ENCODE results near the gene GPR183. TPM values are rescaled to one million over a fixed set of nuclear protein-coding genes. Genes with fewer than 3 reads are reported as not detected.
A peak's percentile ranks its signal among the peaks of the same experiment; 100 is the strongest.

Gene GPR183
- total RNA-seq, 1 donor: 0.36 TPM

DNA sequence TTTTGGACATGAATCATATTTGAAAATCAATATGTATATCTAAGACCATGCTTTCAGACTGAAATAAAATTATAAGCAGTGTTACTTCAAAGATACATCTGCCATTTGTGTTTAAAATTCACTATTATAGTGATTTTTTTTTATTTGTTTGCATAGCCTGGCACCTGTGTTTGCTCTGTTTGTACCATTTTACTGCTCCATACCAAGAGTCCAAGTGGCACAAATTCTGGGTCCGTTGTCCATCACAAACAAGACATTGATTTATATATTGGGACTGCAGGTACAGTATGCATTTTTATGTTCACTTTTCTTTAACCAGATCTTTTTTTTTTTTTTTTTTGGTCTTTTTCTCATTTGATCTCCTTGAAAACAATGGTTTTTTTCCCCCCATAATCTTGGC, 6.7 kb upstream of the GPR183 start:
- Histone ChIP-seq H3K4me2 (ENCODE audit: insufficient read depth, low read length) (no peak overlapping the region), H3K4me1 (ENCODE audit: insufficient read depth, low read length) (peaks cover 58% of the 10 kb centered on the region)

DNA sequence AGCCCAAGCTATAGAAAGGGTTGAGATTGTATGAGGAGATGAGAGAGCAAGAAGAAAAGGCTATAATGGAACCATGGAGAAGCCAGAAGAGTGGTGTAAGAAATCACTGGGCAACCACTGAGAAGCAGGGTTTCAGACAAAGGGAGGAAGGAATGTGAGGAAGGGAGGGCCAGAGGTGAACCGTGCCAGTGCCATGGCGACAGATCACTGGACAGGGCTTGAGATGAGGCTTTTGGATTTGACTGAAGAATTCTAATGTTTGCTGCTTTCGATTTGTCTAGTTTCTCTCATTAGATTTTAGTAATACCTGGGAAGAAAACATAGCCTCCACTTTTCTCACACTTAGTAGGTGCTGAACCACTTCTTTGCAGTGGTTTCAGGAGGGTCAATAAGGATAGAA, 6.3 kb upstream of the GPR183 start:
- Histone ChIP-seq H3K4me3 (ENCODE audit: insufficient read depth, low read length) (no peak overlapping the region), H3K79me2 (ENCODE audit: insufficient read depth, low read length) (peaks cover 4% of the 10 kb centered on the region), H3K27me3 (ENCODE audit: insufficient read depth, low read length) (no peaks in the 10 kb centered on the region), H3K36me3 (ENCODE audit: insufficient read depth, low read length) (no peaks in the 10 kb centered on the region), H3K4me1 (ENCODE audit: insufficient read depth, low read length) (peaks cover 63% of the 10 kb centered on the region), H3K4me2 (ENCODE audit: insufficient read depth, low read length) (peak overlapping the region; percentile 5), H3K9me3 (ENCODE audit: low read depth, low read length) (no peaks in the 10 kb centered on the region), H3K27ac (ENCODE audit: low read depth, low read length) (peak overlapping the region; percentile 86), H2AFZ (ENCODE audit: low read length) (no peak overlapping the region), H4K20me1 (ENCODE audit: insufficient read depth, low read length) (no peaks in the 10 kb centered on the region)
- TF ChIP-seq, protein P1, sequence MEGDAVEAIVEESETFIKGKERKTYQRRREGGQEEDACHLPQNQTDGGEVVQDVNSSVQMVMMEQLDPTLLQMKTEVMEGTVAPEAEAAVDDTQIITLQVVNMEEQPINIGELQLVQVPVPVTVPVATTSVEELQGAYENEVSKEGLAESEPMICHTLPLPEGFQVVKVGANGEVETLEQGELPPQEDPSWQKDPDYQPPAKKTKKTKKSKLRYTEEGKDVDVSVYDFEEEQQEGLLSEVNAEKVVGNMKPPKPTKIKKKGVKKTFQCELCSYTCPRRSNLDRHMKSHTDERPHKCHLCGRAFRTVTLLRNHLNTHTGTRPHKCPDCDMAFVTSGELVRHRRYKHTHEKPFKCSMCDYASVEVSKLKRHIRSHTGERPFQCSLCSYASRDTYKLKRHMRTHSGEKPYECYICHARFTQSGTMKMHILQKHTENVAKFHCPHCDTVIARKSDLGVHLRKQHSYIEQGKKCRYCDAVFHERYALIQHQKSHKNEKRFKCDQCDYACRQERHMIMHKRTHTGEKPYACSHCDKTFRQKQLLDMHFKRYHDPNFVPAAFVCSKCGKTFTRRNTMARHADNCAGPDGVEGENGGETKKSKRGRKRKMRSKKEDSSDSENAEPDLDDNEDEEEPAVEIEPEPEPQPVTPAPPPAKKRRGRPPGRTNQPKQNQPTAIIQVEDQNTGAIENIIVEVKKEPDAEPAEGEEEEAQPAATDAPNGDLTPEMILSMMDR (IDR thresholded peaks at IDR 0.05; ENCODE audit: extremely low read depth, low read depth, low read length): no peak
- no peak for DNase-seq (ENCODE audit: insufficient read length, low spot score, missing footprints)

More for the DNA sequence above, 6.7 kb upstream of the GPR183 start:
- TF ChIP-seq, protein P1 (IDR thresholded peaks at IDR 0.05; ENCODE audit: extremely low read depth, low read depth, low read length): no peak
- Histone ChIP-seq H3K9me3 (ENCODE audit: low read depth, low read length) (no peaks in the 10 kb centered on the region), H3K4me3 (ENCODE audit: insufficient read depth, low read length) (no peak overlapping the region), H2AFZ (ENCODE audit: low read length) (no peak overlapping the region), H4K20me1 (ENCODE audit: insufficient read depth, low read length) (no peaks in the 10 kb centered on the region), H3K27ac (ENCODE audit: low read depth, low read length) (peak overlapping the region; percentile 86), H3K79me2 (ENCODE audit: insufficient read depth, low read length) (peaks cover 4% of the 10 kb centered on the region), H3K36me3 (ENCODE audit: insufficient read depth, low read length) (no peaks in the 10 kb centered on the region), H3K27me3 (ENCODE audit: insufficient read depth, low read length) (no peaks in the 10 kb centered on the region)
- DNase-seq (ENCODE audit: insufficient read length, low spot score, missing footprints): no peak

DNA sequence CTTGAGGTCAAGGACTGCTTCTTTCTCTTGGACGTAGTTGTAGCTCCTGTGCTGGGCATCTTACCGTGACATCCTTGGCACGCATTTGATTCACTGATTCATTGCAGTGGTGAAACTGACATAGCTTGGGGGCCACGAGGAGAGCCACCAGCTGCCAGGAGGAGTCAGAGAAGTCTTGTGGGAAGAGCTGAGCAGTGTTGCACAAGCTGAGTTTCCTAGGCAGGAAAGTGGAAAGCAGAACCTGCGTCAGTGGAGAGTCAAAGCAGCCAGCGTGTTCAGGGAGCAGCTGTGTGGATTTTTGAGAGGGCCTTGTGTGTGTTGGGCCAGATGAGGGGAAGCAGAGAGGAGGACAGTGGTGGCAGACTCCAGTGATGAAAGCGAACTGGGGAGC, 5.3 kb upstream of the GPR183 start:
- peaks cover 73% of the 10 kb centered on the region for H3K4me1 ChIP-seq (ENCODE audit: insufficient read depth, low read length)

DNA sequence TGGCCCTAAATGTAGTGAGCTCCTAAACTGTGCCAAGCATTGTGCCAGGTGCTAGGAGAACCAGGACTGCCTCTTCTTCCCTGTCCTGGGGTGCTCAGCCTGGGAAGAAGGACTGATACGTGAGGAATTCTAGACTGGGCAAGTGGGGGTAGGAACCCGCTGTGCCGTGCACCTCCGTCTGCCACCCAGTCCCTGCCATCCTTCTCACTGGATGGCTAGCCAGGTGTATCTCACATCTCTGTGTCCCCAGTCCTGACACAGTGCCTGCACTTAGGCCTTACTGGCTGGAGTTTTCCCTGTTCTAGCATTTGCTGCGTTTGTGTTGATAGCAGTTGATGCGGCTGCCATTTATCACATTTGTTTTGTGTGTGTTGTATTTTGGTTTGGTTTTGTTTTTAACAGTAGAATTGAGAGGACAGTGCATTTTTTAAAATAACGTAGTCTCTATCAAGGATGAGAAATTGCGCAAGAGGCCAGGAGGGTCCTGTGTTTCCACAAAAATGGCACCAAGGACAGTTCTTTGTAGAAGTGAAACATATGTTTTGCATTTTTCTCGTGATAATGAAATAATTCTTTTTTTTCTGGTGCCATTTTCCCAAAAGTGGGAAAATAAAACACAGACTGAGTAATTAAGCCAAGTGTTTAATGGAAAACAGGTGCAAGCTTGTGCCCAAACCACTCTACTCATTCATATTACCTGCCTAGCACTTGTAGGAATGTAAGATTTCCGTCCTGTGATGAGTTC, 4.7 kb upstream of the GPR183 start:
- no peaks in the 10 kb centered on the region for H4K20me1 ChIP-seq (ENCODE audit: insufficient read depth, low read length)
- H2AFZ ChIP-seq (ENCODE audit: low read length): no peak overlapping the region
- H3K4me2 ChIP-seq (ENCODE audit: insufficient read depth, low read length): peak overlapping the region; percentile 40
- no peaks in the 10 kb centered on the region for H3K27me3 ChIP-seq (ENCODE audit: insufficient read depth, low read length)
- H3K4me3 ChIP-seq (ENCODE audit: insufficient read depth, low read length): no peak overlapping the region
- peak overlapping the region; percentile 86 for H3K27ac ChIP-seq (ENCODE audit: low read depth, low read length)
- no peaks in the 10 kb centered on the region for H3K36me3 ChIP-seq (ENCODE audit: insufficient read depth, low read length)
- TF ChIP-seq, protein P1 (IDR thresholded peaks at IDR 0.05; ENCODE audit: extremely low read depth, low read depth, low read length): no peak
- peaks cover 4% of the 10 kb centered on the region for H3K79me2 ChIP-seq (ENCODE audit: insufficient read depth, low read length)
- no peaks in the 10 kb centered on the region for H3K9me3 ChIP-seq (ENCODE audit: low read depth, low read length)
- no peak for DNase-seq (ENCODE audit: insufficient read length, low spot score, missing footprints)
- peaks cover 75% of the 10 kb centered on the region for H3K4me1 ChIP-seq (ENCODE audit: insufficient read depth, low read length)

More for the DNA sequence above, 5.3 kb upstream of the GPR183 start:
- no peaks in the 10 kb centered on the region for H4K20me1 ChIP-seq (ENCODE audit: insufficient read depth, low read length)
- H2AFZ ChIP-seq (ENCODE audit: low read length): no peak overlapping the region
- H3K4me3 ChIP-seq (ENCODE audit: insufficient read depth, low read length): no peak overlapping the region
- TF ChIP-seq, protein P1 (IDR thresholded peaks at IDR 0.05; ENCODE audit: extremely low read depth, low read depth, low read length): no peak
- DNase-seq (ENCODE audit: insufficient read length, low spot score, missing footprints): peak; percentile 70
- peak overlapping the region; percentile 40 for H3K4me2 ChIP-seq (ENCODE audit: insufficient read depth, low read length)
- H3K79me2 ChIP-seq (ENCODE audit: insufficient read depth, low read length): peaks cover 4% of the 10 kb centered on the region
- H3K9me3 ChIP-seq (ENCODE audit: low read depth, low read length): no peaks in the 10 kb centered on the region
- peak overlapping the region; percentile 86 for H3K27ac ChIP-seq (ENCODE audit: low read depth, low read length)
- no peaks in the 10 kb centered on the region for H3K36me3 ChIP-seq (ENCODE audit: insufficient read depth, low read length)
- no peaks in the 10 kb centered on the region for H3K27me3 ChIP-seq (ENCODE audit: insufficient read depth, low read length)
